Epithelial cell of proximal tubule (primary cell): ENCODE measurements around the gene ZNF407. TPM values are rescaled to one million over a fixed set of nuclear protein-coding genes. Genes with fewer than 3 reads are reported as not detected.

Experiments
- DNase-seq: peaks from one replicate; pipeline ENCODE4 v3.0.0-alpha.2; 2011; ENCODE audit warnings: low read depth
- H3K4me3 ChIP-seq: 2 replicates; pipeline ENCODE4 v1.5.1; 2011; ENCODE audit warnings: low read depth, mild to moderate bottlenecking, low read length
- total RNA-seq: library from RNA; depleted of rRNA; stranded (reverse); fragments of >200 nt; gene quantifications from 2 replicates; pipeline ENCODE4 v1.2.3, GENCODE V29; 2015
- TF ChIP-seq, protein P1 (sequence below): conservative IDR thresholded peaks from 2 replicates; pipeline ENCODE4 v1.5.1; 2012; ENCODE audit warnings: low read depth, mild to moderate bottlenecking, low read length

ZNF407 gene
- total RNA-seq, 1 donor from 2014 or later: 3.0 TPM

DNA sequence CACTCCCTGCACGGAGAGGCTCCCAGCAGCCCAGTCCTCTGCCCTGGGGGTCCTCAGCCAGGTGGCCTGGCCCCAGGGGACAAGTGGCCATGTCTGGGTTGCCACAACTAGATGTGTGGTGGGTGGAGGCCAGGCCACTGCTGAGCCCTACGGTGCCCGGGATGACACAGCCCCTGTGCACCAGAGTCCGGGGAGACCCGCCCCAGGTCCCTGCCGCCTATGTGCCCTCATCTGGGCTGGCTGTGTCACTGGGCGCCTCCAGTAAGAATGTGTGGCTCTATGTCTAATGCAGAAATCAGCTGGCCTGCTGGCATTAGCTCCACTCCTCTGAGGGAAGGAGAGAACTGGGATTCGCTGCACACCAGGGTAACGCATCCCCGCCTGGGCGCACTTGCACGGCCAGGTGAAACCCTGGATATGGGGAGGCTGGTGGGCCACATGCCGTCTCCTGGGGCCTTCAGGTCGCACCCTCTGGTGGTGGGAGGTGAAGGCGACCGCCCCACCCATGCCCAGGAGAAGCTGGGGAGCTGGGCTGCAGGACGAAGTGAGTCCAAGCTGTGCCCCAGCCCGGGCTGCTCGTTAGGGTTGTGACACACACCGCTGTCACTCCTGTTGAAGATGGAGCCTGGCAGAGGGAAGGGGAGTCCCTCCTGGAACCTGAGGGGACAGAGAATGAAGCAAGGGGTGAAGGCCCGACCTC, 475.2 kb downstream of the ZNF407 start:
- no peak overlapping the region for H3K4me3 ChIP-seq
- DNase-seq: no peak
- TF ChIP-seq, protein P1, sequence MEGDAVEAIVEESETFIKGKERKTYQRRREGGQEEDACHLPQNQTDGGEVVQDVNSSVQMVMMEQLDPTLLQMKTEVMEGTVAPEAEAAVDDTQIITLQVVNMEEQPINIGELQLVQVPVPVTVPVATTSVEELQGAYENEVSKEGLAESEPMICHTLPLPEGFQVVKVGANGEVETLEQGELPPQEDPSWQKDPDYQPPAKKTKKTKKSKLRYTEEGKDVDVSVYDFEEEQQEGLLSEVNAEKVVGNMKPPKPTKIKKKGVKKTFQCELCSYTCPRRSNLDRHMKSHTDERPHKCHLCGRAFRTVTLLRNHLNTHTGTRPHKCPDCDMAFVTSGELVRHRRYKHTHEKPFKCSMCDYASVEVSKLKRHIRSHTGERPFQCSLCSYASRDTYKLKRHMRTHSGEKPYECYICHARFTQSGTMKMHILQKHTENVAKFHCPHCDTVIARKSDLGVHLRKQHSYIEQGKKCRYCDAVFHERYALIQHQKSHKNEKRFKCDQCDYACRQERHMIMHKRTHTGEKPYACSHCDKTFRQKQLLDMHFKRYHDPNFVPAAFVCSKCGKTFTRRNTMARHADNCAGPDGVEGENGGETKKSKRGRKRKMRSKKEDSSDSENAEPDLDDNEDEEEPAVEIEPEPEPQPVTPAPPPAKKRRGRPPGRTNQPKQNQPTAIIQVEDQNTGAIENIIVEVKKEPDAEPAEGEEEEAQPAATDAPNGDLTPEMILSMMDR: no peak

DNA sequence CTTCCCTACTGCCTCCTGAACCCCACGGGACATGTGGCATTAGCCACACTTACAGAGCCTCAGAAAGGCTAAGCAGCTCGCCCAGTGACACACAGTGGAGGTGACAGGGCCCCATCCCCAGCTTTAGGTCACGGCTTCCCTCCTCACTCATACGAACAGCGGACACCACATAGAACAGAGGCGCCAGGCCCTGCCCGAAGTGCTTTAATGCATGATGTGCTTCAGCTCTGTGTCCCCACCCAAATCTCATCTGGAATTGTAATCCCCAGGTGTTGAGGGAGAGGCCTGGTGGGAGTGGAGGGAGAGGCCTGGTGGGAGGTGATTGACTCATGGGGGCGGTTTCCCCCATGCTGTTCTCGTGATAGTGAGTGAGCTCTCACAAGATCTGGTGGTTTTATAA, 476.0 kb downstream of the ZNF407 start:
- TF ChIP-seq, protein P1: no peak

GRCh38 chr18:75074196-75075015, 476.7 kb downstream of the ZNF407 start:
- TF ChIP-seq, protein P1: no peak
- no peak overlapping the region for H3K4me3 ChIP-seq
- no peak for DNase-seq

More for the DNA sequence above, 476.0 kb downstream of the ZNF407 start:
- no peak overlapping the region for H3K4me3 ChIP-seq
- no peak for DNase-seq

GRCh38 chr18:75075016-75075305, 477.3 kb downstream of the ZNF407 start:
- H3K4me3 ChIP-seq: no peak overlapping the region
- TF ChIP-seq, protein P1: no peak
- no peak for DNase-seq

GRCh38 chr18:75075429-75075841, 477.8 kb downstream of the ZNF407 start:
- no peak overlapping the region for H3K4me3 ChIP-seq
- no peak for DNase-seq
- TF ChIP-seq, protein P1: no peak

GRCh38 chr18:75076286-75076685, 478.6 kb downstream of the ZNF407 start:
- no peak overlapping the region for H3K4me3 ChIP-seq
- TF ChIP-seq, protein P1: no peak
- no peak for DNase-seq
